HTERT RPE-1 (cell line): ENCODE results near the gene GUK1.

ENCODE experiments used
- in situ Hi-C: fragments of 300-500 bp; cut with MboI; formaldehyde crosslinking; loops from 4 replicates; pipeline ENCODE4 v1.14.3; 2020; ENCODE audit warnings: low sequenced_read_pairs

GUK1 gene

DNA sequence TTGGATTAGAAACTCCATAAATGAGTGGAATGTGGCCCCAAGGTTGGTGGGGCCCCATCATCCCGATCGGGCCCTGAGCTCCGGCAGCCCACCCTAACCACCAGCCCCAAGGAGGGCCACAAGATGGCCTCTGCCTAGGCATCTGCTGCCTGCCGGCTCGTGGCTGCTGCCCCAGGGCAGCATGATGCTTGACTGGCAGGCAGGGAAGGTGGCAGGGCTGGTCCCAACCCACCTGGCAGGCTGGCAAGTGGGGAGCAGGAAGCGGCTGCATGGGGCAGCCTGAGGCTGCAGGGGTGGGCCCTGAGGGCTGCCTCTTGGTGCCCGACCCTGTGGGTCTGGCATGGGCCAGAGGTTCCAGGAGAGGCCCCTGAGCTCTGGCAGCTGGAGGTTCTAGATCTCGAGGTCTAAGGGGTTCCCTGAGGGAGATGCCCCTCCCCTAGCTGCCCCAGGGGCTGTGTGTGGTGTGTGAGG lies 8.9 kb downstream of the GUK1 start:
- in situ Hi-C loops = no loop called here

DNA sequence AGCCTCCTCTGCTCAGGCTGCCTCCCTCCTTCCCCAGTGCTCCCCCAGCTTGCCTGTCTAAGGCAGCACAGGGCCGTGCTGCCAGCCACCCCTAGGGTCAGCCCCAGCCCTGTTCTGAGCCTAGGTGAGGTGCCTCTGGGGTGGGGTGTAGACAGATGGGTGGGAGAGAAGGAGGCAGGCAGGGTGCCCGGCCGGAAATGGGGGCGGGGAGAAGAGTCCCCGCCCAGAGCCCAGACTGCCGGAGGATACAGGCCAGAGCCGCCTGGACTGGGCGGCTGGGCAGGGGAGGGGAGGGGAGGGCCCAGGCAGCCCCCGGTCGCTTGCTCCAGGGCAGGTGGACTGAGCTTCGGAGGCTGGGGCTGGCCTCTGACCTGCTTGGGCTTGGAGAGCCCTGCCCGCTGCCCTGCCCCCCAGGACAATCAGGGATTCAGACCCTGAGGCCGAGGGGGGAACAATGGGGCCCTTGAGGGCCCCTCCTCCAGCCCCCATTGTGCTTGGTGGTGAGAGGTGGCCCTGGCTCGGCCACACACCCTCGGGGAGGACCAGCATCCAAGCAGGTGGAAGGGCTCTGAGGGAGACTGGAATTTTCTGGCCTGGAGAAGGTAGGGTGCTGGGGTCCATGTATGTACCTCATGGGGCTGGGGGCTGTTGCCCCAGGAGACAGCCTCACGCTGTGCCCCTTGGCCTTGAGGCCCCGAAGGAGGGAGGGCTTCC lies 9.5 kb downstream of the GUK1 start, which contains the start of gene GJC2:
GJC2 (plus strand) TSS at position 525 of the 714 bp plus-strand sequence. CDS start 7,829 bp downstream, outside the sequence.
- in situ Hi-C loops = no loop called here

DNA sequence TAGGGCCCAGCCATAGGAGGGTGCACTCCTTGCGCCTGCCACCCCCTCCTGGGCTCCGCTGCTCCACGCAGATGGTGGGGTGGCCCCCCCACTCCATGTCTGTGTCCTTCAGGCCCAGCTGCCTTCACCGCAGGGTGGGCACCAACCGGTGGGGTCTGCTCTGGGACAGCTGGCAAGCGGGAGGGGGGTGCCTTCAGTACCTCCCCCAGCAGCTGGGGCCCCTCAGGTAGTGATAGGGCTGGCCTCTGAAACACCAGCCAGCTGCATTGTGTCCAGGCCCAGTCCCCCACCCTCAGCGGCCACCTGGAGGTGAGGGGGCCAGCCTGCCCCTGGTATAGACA lies 10.0 kb downstream of the GUK1 start:
- in situ Hi-C loops = no loop called here

DNA sequence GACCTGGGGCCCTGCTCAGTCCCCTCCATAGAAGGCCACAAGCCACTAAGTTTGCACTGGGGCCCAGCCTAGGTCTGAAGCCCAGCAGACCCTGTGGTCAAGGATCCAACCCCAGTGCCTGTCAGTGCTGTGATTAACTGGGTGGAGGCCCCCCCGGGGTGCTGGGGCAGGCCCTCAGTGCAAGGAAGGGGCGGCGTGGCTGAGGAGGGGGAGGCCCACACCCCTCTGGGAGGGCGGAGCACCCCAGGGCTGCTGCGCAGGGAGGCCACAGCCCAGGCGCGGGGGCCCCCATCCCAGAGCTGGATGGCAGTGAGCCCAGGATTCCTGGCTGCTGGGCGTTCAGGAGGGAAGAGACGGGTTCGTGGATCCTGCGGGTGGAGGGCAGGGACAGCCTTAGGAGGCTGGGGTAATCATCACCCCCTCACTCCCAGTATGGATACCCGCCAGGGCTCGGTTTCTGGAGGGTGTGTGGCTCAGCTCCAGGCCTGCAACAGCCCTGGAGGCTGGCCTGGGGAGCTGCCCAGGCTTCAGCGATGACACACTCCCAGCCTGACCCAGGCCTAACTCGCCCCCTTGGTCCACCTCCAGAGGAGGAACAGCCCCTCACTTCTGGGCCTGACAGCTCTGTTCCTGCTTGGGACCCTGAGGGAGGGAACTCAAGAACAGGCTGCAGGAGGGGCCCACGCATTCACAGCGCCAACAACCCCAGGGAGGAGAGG lies 10.5 kb downstream of the GUK1 start:
- in situ Hi-C loops = no loop called here

DNA sequence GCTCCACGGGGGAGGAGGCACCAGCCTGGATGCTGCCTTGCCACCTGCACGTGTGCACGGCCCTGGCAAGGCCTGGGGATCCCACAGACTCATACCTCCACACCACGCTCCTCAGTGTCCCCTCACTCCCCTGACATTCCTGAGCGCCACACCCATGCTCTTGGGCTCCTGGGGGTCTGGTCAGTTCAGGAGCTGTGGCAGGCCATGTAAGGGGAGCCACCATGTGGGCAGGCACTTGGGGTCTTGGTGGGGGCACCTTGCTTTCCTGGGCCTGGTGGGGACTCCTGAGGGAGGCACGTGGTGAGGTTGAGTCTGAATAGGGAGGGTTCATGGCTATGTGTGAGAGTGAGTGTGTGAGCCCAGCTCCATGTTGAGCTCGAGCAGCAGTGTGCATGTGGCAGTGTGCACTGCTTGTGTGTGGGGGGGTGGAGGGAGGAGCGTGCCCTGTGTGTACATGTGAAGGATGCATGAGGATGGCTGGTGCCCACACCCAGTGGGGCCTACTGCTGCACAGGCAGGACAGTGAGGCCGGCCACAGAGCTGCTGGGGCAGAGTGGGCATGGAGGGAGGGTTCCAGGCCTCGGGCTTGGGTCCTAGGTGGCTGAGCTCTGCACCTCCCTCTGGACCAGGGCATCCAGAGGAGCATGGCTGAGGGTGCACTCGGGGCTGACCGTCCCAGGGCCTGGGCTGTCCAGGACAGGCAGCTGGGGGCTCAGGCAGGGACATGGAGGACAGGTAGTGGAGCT lies 11.3 kb downstream of the GUK1 start:
- in situ Hi-C loops = no loop called here

DNA sequence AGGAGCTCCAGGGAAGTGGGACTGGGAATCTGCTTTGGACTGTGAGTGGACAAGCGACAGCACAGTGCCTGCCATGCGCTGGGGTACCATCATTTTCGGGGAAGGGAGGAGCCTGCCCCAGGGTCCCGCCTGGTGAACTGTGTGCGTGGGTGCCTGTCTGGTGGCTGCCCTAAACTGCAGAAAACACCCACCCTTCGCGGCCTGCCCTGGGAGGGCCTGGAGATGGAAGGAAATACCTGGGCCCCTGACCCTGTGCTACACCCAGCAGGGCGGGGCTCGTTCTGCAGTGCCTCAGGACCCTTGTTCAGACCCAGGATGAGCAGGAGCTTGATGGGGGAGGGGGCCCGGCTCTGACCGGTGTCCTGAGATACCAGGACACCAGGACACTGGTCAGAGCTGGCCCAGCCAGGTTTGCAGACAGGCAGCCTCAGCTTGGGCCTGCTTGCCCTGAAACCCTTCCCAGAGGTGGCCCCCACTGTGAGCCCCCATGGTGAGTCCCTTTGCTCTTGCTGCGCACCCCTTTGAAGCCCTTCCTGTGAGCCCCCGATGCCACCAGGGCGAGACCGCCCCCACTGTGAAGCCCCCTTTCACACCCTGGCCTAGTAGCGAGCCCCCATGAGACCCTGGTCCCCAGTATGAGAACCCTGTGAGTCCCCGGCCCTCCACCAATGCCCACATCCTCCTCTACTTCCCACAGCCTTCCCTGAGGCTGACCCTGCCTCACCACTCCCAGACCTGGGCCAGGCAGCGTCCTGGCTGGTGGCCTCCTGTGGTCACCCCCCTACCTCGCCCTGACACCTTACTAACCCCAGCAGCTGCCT lies 12.2 kb downstream of the GUK1 start:
- in situ Hi-C loops = no loop called here

DNA sequence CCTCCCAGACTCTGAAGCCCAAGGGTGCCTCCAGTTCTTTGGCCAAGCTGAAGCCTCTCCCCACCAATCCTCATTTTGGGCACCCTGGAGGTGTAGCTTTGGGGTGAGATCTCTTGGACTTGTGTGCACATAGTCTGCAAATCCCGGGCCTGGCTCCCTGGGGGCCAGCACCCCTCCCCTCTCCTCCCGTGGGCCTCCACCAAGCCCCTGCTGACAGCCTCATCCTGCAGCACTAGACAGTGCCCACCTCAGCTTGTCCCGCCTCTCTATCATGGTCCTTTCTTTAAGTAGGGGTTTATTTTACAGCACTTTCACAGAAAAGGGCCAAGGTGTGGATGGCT lies 12.8 kb downstream of the GUK1 start:
- in situ Hi-C loops = no loop called here

DNA sequence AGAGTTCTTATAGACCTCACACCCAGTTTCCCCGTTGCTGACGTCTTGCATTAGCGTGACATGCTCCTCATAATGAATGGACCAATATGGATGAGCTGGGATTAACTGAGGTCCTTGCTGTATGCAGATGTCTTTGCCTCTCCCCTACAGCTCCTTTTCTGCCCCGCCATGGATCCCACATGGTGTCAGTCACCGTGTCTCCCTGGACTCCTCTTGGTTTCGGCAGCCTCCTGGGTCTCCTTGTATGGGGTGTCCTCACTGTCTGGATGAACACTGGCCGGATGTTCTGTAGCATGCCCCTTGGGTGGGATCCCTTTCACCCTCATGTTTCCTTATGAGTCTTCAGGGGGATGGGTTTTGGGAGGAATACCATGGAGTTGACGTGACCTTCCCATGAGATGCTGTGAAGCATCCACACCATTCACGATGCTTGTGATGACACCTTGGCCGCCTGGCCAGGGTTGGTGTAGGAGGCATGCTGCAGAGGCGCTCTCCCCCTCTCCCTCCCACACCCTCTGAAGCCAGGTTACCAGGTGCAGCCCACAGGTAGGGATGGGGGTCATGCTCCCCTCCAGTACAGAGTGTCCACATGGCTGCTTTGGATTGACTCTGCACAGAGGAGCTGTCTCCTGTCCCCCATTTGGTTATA lies 14.1 kb downstream of the GUK1 start:
- in situ Hi-C loops = no loop called here

DNA sequence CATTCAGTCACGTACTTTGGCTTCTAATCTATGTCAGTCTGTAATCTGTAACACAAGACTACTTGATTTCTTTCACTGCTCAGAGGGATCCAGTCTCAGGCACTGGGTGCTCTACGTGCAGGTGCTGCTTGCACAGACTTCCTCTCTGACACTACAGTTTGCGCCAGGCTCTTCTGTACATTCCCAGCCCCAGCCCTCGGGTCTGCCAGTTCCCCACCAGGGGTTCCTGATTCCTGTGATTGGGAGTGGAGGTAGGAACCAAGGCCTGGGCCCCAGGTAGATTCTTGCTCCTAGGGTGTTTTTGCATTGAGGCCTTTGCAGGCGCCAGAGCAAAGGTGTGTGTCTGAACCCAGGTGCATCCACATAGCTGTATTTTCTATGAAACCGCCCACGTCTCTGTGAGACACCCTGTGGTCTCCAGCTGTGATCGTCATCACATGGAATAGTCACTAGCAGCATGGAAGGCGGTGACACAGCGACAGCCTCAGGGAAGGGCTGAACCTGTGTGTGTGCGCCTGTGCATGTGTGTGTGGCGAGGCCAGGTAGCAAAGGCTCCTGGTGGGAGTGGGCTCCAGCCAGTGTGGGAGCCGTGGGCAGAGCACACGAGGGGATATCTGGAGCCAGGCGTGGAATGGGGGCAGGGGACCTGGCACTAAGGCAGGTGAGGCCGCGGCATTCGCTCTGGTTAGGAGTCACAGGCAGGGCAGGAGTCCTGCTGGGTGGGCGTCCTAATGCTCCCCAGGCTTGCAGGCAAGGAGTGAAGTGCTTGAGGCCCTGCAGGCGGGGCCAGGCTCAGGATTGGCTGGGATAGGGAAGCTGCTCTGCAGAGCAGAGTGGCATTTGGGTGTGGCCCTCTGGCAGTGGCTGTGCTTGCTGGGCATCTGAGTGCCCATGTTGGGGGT lies 14.8 kb downstream of the GUK1 start:
- in situ Hi-C loops = no loop called here

DNA sequence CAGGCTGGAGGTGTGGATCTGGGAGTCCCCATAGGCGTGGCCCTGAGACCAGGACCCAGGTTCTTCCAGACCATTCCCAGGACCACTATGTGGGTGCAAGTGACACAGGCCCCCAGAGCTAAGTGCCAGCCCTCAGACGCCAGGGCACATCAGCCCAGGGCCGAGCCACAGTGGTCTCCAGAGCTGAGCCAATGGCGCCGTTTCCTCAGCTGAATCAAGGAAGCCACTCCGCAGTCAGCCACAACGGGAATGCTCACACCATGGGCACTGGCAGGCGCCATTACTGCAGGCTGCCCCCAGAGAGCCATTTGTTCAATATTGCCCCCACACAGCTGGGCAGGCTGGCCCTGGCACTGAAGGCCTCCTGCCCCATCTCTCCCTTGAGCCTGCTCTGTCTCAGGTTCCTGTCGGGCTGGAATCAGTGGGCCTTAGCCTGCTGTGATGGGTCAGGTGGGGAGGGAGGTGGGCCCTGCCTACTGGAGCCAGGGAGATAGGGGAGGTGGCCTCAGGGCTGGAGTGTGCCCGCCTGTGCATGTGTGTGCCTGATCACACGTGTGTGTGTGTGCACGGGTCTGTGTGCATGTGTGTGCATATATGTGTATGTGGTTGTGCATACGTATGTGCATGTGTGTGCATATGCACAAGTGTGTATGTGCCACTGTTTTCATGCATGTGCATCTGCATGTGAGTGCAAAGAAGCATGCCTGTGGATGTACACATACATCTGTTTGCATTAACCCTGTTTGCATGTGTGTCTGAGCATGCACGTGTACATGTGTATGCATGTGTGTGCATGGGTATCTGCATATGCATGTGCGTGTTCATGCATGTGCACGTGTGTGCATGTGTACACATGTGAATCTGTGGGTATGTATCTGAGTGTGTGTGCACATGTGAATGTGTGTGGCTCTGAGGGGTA lies 15.8 kb downstream of the GUK1 start:
- in situ Hi-C loops = no loop called here

DNA sequence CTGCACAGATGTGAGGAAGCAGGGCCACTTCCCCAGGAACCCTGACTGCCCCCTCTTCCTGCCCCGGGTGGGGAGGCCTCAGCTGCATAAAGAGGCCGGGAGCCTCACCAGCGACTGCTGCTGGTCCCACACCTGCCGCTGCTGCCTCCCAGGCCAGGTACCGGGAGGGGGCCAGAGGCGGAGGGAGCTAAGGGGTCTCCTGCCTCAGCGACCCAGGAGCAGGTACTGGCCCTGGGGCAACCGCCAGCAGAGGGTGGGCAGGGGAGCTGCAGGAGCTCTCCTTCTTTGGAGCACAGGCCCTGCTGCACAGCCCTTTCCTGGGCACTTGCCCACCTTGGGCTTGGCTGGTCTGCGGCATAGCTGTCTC lies 16.4 kb downstream of the GUK1 start:
- in situ Hi-C loops = no loop called here

DNA sequence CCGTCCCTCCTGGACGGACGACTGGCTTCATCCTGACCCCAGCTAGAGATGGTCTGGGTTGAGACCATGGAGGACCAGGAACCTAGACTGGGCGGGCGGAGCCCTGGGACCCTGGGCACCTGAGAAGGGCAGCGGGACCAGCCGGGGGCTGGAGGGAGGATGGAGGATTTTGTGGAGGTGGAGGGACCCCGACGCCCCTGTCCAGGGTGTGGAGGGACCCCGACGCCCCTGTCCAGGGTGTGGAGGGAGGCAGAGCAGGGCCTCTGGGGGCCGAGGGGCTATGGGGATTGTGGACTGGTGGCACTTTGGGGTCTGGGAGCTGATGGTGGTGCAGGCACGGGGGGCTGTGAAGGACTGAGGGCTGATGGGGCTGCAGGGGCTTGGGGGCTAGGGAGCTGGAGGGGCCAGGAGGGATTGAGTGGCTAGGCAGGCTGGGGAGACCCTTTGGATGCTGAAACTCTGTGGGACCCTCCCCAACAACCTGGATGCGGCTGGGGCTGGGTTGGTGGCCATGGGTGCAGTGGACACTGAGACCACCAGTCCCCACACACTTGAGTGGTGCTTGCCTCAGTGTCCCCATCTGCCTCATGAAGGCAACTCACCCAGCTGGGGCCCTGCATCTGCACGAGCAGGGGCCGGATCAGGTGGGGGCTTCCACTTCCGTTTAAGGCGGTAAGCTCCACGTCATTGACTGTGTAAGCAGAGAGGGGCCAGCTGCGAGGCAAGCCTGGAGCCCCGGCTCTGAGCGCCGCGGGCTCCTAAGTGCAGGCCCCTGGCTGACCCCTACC lies 17.1 kb downstream of the GUK1 start:
- in situ Hi-C loops = no loop called here

DNA sequence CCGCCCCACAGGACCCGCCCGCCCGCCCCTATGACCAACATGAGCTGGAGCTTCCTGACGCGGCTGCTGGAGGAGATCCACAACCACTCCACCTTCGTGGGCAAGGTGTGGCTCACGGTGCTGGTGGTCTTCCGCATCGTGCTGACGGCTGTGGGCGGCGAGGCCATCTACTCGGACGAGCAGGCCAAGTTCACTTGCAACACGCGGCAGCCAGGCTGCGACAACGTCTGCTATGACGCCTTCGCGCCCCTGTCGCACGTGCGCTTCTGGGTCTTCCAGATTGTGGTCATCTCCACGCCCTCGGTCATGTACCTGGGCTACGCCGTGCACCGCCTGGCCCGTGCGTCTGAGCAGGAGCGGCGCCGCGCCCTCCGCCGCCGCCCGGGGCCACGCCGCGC lies 17.6 kb downstream of the GUK1 start:
- in situ Hi-C loops = no loop called here

DNA sequence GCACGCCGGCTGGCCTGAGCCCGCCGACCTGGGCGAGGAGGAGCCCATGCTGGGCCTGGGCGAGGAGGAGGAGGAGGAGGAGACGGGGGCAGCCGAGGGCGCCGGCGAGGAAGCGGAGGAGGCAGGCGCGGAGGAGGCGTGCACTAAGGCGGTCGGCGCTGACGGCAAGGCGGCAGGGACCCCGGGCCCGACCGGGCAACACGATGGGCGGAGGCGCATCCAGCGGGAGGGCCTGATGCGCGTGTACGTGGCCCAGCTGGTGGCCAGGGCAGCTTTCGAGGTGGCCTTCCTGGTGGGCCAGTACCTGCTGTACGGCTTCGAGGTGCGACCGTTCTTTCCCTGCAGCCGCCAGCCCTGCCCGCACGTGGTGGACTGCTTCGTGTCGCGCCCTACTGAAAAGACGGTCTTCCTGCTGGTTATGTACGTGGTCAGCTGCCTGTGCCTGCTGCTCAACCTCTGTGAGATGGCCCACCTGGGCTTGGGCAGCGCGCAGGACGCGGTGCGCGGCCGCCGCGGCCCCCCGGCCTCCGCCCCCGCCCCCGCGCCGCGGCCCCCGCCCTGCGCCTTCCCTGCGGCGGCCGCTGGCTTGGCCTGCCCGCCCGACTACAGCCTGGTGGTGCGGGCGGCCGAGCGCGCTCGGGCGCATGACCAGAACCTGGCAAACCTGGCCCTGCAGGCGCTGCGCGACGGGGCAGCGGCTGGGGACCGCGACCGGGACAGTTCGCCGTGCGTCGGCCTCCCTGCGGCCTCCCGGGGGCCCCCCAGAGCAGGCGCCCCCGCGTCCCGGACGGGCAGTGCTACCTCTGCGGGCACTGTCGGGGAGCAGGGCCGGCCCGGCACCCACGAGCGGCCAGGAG lies 18.3 kb downstream of the GUK1 start:
- in situ Hi-C loops = no loop called here

DNA sequence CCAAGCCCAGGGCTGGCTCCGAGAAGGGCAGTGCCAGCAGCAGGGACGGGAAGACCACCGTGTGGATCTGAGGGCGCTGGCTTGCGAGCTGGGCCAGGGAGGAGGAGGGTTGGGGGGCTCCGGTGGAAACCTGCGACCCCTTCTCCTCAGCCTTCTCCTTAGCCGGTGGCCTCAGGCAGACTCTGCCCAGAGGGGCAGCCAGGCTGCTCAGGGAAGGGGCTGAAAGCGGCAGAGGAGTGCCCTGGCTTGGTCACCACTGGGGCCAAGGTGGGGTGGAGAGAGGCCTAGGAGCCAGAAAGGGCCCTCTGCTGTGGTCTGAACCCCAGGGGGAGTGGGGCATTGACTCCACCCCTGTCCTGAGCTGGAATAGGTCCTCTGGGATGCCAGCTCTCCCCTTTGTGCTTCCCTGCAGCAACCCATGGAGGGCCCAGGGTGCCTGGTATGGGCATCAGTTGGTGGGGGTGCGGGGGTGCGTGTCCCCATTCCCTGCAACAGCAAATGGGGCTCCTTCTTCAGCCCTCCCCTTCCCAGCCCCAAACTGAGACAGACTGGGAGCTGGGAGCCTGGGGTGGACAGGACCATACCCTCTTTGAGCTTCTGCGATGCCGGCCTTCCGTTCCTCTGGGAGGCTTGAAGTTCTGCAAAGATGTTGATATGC lies 19.1 kb downstream of the GUK1 start:
- in situ Hi-C loops = no loop called here

DNA sequence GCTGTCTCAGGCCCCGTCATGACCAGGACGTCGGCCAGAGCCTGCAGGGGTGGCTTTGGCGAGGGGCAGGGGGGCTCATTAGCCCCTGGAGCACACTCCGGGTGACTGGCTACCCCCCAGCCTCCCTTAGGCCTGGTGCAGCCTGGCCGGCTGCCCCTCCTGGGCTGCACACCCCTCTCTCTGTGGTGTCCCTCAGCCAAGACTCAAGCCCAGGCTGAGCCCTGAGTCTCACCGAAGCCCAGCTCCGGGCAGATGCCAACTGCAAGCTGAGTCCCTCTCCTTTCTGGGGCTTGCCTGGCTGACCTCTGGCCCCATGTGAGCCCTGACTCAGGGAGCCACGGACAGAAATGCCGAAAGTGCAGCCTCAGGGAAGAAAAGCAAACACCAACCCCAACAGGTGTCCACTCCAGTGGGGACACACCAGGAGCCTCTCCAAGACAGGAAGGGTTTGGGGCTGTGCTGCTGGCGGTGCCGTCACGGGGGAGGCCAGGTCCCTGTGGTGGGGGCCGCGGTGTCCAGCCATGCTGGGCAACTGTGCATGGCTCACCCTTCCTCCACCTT lies 20.2 kb downstream of the GUK1 start:
- in situ Hi-C loops = no loop called here
